GM21737 (cell line): ENCODE results near the gene GTF3C4.
"Not testable (repeated sequence)": the region's sequence is repeated elsewhere in the genome, so short reads cannot be mapped to it uniquely, and the experiment has no call there.

Experiments
- ATAC-seq: cut with Tn5 transposase; IDR thresholded peaks from one replicate; pipeline ENCODE4 v1.9.1; 2021; ENCODE audit warnings: mild to moderate bottlenecking, moderate library complexity; ENCODE audit not compliant: unreplicated experiment

Gene GTF3C4

DNA sequence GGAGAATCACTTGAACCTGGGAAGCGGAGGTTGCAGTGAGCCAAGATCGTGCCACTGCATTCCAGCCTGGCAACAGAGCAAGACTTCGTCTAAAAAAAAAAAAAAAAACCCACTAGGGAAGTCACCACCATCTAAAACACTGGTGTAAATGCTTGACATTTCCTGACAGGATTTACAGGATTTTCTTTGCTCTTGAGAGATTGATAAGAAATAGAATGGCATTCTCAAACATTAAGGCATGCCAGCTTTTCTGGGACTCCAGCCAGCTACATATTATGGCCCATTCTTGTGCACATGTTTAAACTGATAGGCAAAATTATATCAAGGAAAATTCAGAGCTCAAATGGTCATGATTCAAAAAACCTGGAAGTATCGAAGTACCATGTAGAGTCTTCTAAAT lies 28.7 kb downstream of the GTF3C4 start:
- no peak for ATAC-seq

DNA sequence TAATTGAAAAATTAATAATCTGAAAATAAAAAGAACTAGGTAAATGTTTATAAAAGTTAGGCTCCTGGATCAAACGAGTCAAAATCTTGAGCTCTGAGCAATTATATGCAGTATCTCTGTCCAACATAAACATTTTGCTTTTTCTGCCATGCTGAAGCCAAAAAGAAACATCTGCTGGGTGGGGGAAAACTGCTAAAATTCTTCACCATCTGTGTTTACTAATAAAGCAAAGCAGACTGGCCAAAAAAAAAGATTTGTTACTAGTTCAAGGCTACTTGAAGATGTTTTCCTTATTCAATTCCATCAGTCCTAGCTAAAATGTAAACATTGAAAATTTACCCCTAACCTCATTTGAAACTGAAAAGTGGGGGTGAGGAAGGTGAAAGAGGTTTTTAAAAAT lies 29.7 kb downstream of the GTF3C4 start:
- no peak for ATAC-seq

DNA sequence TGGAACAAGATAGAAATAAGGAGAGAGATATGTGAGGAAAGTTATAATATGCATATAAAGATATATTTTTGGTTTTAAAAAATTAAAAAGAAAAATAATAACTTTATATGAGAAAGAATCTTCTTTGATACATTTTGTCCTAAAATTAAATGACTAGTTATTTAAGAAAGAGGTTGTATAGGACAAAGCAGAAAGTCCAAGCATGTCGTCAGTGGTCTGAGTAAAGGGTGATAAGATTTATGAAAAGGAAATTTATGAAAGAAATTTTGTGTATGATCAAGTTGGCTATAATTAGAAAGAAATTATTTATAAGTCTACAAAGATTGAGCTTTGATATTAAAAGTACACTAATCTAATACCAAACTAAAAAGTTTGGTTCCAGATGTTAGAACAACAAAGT lies 32.0 kb downstream of the GTF3C4 start:
- no peak for ATAC-seq

DNA sequence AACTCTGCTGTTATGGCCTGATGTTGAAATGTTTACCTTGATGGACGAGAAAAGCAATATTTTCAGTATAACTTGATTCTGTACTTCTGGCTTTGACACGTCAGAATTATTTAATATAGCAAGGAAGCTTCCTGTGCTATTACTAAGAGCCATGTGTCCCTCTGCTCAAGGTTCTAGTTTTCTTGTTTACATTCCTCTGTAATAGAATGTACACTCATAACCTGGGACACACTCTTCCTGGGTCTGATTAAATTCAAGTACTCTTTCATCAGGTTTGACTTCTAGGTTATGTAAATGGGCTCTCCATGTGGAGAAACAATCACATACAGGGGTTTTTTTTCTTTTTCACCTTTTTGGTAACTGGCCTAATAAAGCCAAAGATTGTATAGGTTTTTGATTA lies 33.1 kb downstream of the GTF3C4 start:
- ATAC-seq, result no peak

- ATAC-seq, result no peak
Measured at GRCh38 chr9:132708239-132708638, 38.0 kb downstream of the GTF3C4 start.

- no peak for ATAC-seq
Measured at GRCh38 chr9:132708769-132709430, 38.6 kb downstream of the GTF3C4 start.

GRCh38 chr9:132710333-132710732 lies 40.1 kb downstream of the GTF3C4 start:
- ATAC-seq, result no peak

DNA sequence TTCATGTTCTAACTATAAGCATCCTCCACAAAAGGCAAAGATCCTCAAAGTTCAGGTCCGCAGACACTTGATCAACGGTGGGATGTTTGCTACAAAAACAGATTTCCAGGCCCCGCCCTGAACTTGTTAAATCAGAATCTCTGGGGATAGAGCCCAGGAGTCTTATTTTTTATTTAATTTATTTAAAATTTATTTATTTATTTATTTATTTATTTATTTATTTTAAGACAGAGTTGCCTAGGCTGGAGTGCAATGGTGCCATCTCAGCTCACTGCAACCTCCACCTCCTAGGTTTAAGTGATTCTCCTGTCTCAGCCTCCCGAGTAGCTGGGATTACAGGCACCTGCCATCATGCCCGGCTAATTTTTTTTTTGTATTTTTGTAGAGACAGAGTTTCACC lies 40.9 kb downstream of the GTF3C4 start:
- not testable (repeated sequence) for ATAC-seq

DNA sequence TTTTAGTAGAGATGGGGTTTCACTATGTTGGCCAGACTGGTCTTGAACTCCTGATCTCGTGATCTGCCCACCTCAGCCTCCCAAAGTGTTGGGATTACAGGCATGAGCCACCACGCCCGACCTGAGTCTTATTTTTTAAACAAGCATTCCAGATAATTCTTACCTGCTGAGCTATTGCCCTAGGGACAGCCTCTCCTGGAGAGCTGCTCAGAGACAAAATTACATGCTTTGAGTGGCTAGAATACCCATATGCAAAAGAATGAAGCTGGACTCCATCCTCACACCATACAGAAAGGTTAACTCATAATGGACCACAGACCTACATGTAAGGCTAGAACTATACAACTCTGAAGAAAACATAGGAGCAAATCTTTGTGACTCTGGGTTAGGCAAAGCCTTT lies 41.6 kb downstream of the GTF3C4 start:
- ATAC-seq, result no peak

GRCh38 chr9:132712753-132713152 lies 42.5 kb downstream of the GTF3C4 start:
- no peak for ATAC-seq

GRCh38 chr9:132716007-132716406 lies 45.7 kb downstream of the GTF3C4 start:
- ATAC-seq, result no peak

- no peak for ATAC-seq
Measured at GRCh38 chr9:132717326-132717945, 47.2 kb downstream of the GTF3C4 start.

DNA sequence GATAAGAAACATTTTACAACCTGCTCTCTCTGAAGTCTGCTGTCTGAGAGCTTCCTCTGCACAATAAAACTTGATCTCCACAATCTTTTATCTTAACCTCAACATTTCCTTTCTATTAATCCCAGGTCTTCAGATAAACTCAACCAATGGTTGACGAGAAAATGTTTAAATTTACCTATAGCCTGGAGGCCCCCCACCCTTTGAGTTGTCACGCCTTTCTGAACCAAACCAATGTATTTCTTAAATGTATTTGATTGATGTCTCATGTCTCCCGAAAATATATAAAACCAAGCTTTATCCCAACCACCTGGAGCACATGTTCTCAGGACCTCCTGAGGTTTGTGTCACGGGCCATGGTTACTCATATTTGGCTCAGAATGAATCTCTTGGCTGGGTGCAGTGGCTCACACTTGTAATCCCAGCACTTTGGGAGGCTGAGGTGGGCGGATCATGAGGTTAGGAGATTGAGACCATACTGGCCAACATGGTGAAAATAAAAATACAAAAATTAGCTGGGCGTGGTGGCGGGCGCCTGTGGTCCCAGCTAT lies 48.2 kb downstream of the GTF3C4 start:
- ATAC-seq, result not testable (repeated sequence)

DNA sequence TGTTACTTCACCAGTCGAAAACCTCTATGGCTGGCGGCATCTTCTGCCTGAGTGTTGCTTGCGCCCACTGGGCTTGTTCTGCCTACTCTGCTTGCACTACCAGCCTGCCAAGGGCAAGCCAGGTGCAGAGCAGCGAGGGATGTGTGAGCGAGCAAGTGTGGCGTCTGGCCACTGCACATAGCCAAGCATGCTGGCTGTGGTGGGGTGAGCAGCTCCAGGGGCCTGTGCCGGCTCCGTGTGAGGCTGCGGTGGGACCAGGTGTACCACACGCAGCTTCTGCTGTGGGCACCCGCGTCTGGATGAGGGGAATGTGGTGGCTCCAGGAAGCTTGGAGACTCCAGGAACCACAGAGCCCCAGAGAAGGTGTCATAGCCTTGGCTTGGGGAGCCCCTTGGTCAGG lies 51.4 kb downstream of the GTF3C4 start:
- no peak for ATAC-seq

- ATAC-seq, result no peak
Measured at GRCh38 chr9:132722564-132723065, 52.4 kb downstream of the GTF3C4 start.

GRCh38 chr9:132723809-132724208 lies 53.5 kb downstream of the GTF3C4 start:
- no peak for ATAC-seq

- ATAC-seq, result no peak
Measured at GRCh38 chr9:132725306-132725705, 55.0 kb downstream of the GTF3C4 start.

DNA sequence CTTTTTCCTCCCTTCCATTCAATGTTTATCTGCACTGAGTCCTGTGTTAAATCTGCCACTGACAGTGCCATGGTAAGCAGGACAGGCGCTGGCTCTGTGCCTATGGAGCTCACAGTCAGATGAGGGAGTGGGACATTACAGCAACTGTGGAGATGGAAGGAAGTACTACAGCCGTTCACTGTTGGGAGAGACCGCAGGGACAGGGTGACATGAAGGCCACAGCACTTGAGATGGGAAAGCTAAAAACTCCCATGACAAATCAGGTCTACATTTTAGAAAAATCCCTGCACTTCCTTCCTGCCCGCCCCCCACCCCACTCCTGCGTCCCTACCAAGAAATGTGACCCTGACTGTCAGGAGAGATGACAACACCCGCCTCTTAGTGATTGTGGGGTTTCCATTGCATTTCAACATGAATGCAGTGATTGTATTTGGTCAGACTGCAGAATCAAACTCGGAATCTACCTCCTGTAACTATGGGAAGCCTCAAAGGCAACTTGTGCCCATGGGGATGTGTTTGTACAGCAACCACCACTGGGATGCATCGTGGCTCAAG lies 56.4 kb downstream of the GTF3C4 start:
- no peak for ATAC-seq

DNA sequence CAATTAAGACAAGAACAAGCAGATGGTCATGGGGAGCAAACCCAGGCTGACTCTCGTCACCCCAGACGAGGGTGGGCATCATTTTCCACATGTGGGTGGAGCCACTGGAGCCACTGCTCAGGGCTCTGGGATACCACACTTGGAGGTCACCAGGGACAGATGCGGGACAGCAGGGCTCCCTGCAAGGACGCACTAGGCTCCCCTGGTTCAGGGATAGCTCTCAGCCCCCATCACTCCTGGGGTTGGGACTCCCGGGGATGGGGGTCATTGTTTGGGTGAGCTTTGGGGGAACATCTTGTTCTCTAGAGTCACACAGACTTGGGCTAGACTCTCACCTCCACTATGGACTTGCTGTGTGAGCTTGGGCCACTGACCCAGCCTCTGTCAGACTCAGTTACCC lies 57.8 kb downstream of the GTF3C4 start:
- no peak for ATAC-seq

DNA sequence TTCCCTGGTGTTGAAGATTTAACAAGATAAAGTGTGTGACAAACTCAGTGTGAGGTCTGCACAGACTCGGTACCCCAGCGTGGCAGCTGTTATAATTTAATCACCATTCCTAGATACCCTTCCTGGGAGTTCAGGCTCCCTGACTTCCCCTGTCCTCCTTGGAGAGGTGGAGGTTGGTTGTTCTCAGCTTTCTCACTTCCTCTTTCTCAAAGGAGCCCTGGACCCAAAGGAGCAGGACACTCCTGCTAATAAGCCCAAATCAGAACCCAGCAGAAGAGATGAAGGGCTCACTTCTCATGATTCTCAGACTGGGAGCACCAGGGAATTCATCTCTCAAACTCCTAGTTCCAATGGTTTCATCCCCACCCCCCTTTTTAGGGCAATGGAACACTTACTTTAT lies 58.2 kb downstream of the GTF3C4 start:
- ATAC-seq, result no peak

DNA sequence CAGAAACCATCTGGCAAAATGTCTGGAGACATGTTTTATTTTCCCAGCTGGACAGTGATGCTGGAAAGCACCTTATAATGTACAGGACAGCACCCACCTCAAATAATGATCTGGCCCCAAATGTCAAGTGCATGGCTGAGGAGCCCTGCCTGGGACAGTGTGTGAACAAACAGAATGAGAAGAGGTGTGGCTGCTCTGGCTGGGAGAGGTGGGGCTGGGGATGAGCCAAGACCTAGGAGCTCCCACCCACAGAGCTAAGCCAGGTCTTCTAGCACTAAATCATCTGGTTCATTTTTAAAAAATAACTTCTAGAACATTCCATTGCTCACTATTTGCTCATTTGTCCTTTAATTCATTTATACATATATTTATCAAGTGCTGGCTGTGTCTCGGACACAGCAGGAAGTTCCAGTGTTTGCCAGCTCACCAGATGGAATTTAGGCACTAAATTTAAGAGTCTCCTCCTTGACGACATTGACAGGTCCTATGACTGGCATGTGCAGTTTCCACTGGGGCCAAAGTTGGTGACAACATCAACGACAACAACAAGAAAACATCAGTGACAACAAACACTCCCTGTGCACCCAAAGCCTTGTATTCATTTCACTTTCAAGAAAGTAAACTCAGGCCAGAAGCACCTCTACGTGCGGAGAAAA lies 59.1 kb downstream of the GTF3C4 start:
- ATAC-seq, result no peak
